A673 (cell line): ENCODE measurements around the gene RDH13. TPM values are rescaled to one million over a fixed set of nuclear protein-coding genes. Genes with fewer than 3 reads are reported as not detected.

ENCODE experiments used
- Bru-seq: library from RNA; stranded (reverse); fragments of 400-500 nt; gene quantifications from one replicate; lab custom pipeline; 2021; lab: Mats Ljungman, UMichigan
- BruChase-seq, 2 experiments: library from RNA; stranded (reverse); fragments of 400-500 nt; gene quantifications; one replicate each; lab custom pipeline; 2021; lab: Mats Ljungman, UMichigan
- BruUV-seq: library from RNA; stranded (reverse); fragments of 400-500 nt; replicated peaks from 2 replicates; lab custom pipeline; 2021; lab: Mats Ljungman, UMichigan
- CTCF ChIA-PET: fragments of 300-600 bp; sonication (Branson Sonifier 250); formaldehyde crosslinking; loops from one replicate; lab custom pipeline; 2022; ENCODE audit warnings: antibody characterized with exemption; lab: Charles Lee
- POLR2A ChIA-PET: fragments of 300-600 bp; sonication (Branson Sonifier 250); formaldehyde crosslinking; loops from one replicate; lab custom pipeline; 2022; ENCODE audit warnings: antibody characterized with exemption; ENCODE audit not compliant: low non-redundant PET; lab: Charles Lee
- DNase-seq: peaks from one replicate; pipeline ENCODE4 v3.0.0-alpha.2; 2015; ENCODE audit warnings: low spot score
- H3K27ac ChIP-seq: fragments of 200-600 bp; sonication (generic); 2 replicates; pipeline ENCODE4 v1.5.1; 2016; ENCODE audit warnings: mixed run types, low read depth, mild to moderate bottlenecking, mixed read lengths, antibody characterized with exemption, low read length; ENCODE audit not compliant: poor library complexity, severe bottlenecking
- H3K27me3 ChIP-seq: fragments of 200-600 bp; sonication (generic); replicated peaks from 2 replicates; pipeline ENCODE4 v1.6.1; 2017; ENCODE audit warnings: mixed run types, low read depth, mild to moderate bottlenecking, mixed read lengths, antibody characterized with exemption, low read length; ENCODE audit not compliant: insufficient read depth, poor library complexity
- H3K36me3 ChIP-seq: fragments of 200-600 bp; sonication (generic); 2 replicates; pipeline ENCODE4 v1.6.1; 2016; ENCODE audit warnings: mixed run types, mild to moderate bottlenecking, mixed read lengths, antibody characterized with exemption, low read length; ENCODE audit not compliant: insufficient read depth, poor library complexity, severe bottlenecking
- H3K4me1 ChIP-seq: fragments of 200-600 bp; sonication (generic); 2 replicates; pipeline ENCODE4 v1.6.1; 2017; ENCODE audit warnings: mixed run types, mild to moderate bottlenecking, mixed read lengths, antibody characterized with exemption, low read length; ENCODE audit not compliant: insufficient read depth, poor library complexity, severe bottlenecking
- H3K4me3 ChIP-seq: fragments of 200-600 bp; sonication (generic); 2 replicates; pipeline ENCODE4 v1.5.1; 2016; ENCODE audit warnings: low read depth, mixed run types, mild to moderate bottlenecking, mixed read lengths, low read length; ENCODE audit not compliant: poor library complexity, severe bottlenecking
- H3K9me3 ChIP-seq: fragments of 200-600 bp; sonication (generic); 2 replicates; pipeline ENCODE4 v1.6.1; 2016; ENCODE audit warnings: mixed run types, low read depth, mild to moderate bottlenecking, mixed read lengths, antibody characterized with exemption, low read length; ENCODE audit not compliant: poor library complexity, severe bottlenecking
- CTCF ChIP-seq: fragments of 300-800, 200-600 bp; sonication (generic); conservative IDR thresholded peaks from 2 replicates; pipeline ENCODE4 v1.5.1; 2017; ENCODE audit warnings: low read depth, mild to moderate bottlenecking, antibody characterized with exemption, low read length, moderate library complexity, mixed read lengths
- EZH2 ChIP-seq: fragments of 200-600 bp; sonication (generic); IDR thresholded peaks from 2 replicates; pipeline ENCODE4 v1.6.1; 2017; ENCODE audit warnings: borderline replicate concordance, low read depth, mild to moderate bottlenecking, mixed read lengths, antibody characterized with exemption, low read length; ENCODE audit not compliant: poor library complexity, severe bottlenecking
- intact Hi-C: fragments of 100-400 bp; cut with micrococcal nuclease; formaldehyde crosslinking; loops from one replicate; pipeline ENCODE4 v1.10.0; 2022; ENCODE audit not compliant: unreplicated experiment
- long read RNA-seq: library from polyadenylated mRNA; stranded (forward); transcript quantifications from one replicate; pipeline ENCODE4 v2.0.0, GENCODE V29; 2022
- total RNA-seq: library from RNA; stranded (reverse); gene quantifications from 2 replicates; pipeline ENCODE4 v1.2.3, GENCODE V29; 2021

The RDH13 gene, protein sequence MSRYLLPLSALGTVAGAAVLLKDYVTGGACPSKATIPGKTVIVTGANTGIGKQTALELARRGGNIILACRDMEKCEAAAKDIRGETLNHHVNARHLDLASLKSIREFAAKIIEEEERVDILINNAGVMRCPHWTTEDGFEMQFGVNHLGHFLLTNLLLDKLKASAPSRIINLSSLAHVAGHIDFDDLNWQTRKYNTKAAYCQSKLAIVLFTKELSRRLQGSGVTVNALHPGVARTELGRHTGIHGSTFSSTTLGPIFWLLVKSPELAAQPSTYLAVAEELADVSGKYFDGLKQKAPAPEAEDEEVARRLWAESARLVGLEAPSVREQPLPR
- total RNA-seq (19.0 and 24.4 TPM in 2 replicates), Bru-seq, nascent RNA (percentile 44 among the genes with signal in this experiment), BruChase-seq, experiment 1, labeled RNA remaining after a 2-hour chase (percentile 44 among the genes with signal in this experiment), BruChase-seq, experiment 2, labeled RNA remaining after a 6-hour chase (percentile 43 among the genes with signal in this experiment)
- long read RNA-seq, transcript RDH13-223 (7 exons, 1,931 nt), result major isoform, 14 of 19 reads
- long read RNA-seq, partial matches to known transcripts, result 4 of 19 reads
- long read RNA-seq, other reads (novel, unspliced or antisense), result 1 of 19 reads

DNA sequence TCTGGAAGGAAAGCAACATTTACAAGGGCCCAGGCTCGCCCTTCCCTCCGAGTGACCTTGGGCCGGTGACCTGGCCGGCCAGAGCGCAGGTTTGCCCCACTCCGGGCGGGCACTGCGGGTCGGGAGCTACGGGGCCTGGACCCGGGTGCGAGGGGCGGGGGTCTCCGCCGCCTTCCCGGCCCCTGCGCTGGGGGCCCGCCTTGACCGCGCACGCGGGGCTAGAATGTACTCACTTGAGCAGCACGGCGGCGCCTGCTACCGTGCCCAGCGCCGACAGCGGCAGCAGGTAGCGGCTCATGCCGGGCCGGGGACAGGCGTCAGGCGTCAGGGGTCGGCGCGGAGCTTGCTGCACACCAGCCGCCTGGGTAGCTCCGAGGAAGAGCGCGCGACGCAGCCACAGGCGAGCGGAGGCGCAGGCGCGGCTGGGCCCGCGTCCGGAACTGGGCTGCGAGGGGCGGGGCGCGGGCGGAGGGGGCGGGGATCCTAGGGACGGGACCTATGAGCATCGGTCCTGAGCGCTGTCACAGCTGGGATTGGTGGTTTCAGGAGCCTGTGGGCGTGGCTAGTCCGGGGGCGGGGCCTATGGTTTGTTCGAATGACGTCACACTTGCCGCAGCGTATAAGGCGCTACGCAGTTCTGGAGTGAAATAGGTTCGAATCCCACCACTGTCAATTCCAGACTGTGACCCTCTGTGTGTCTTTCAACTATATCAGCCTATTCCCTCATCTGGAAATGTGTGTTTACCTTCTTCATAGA, at the start of gene RDH13:
Gene RDH13 (minus strand): TSS at position 414 of the 757 bp plus-strand sequence. CDS start 116 bp downstream, at position 298.
- CTCF ChIA-PET, result interaction anchor here (0.6 to 0.8 kb wide), 2 partner anchors 17 to 22 kb away, joined by 4 to 6 read pairs; no protein-coding TSS in a partner anchor
- intact Hi-C loops, result no loop called here
- Histone ChIP-seq H3K27me3 (peaks cover 24% of the 10 kb centered on the region), H3K27ac (peak within 1 kb of the TSS; percentile 84), H3K4me3 (peak within 1 kb of the TSS; percentile 97), H3K9me3 (no peaks in the 10 kb centered on the region), H3K4me1 (no peaks in the 10 kb centered on the region), H3K36me3 (peaks cover 12% of the 10 kb centered on the region)
- peak; percentile 97 for DNase-seq
- BruUV-seq, result no TSS peak
- POLR2A ChIA-PET, result interaction anchor here (0.6 kb wide), 1 partner anchor 11 kb away, joined by 3 read pairs; no protein-coding TSS in a partner anchor
- TF ChIP-seq CTCF, result no peak
- TF ChIP-seq EZH2, result no peak

GRCh38 chr19:55112246-55112776, 49.4 kb upstream of the RDH13 start:
- TF ChIP-seq EZH2 (no peak), CTCF (no peak)
- no TSS peak for BruUV-seq
- ChIA-PET CTCF (no interaction called here), POLR2A (no interaction called here)
- no peak overlapping the region for H3K4me3 ChIP-seq
- H3K9me3 ChIP-seq, result no peaks in the 10 kb centered on the region
- intact Hi-C loops, result no loop called here
- no peak overlapping the region for H3K27ac ChIP-seq
- H3K36me3 ChIP-seq, result peaks cover 2% of the 10 kb centered on the region
- no peak for DNase-seq
- H3K27me3 ChIP-seq, result no peaks in the 10 kb centered on the region
- H3K4me1 ChIP-seq, result peaks cover 8% of the 10 kb centered on the region

GRCh38 chr19:55111238-55111831, 48.4 kb upstream of the RDH13 start:
- TF ChIP-seq EZH2 (no peak), CTCF (no peak)
- ChIA-PET POLR2A (no interaction called here), CTCF (no interaction called here)
- Histone ChIP-seq H3K27ac (no peak overlapping the region), H3K9me3 (no peaks in the 10 kb centered on the region), H3K4me1 (peaks cover 8% of the 10 kb centered on the region), H3K36me3 (peaks cover 2% of the 10 kb centered on the region), H3K27me3 (no peaks in the 10 kb centered on the region), H3K4me3 (no peak overlapping the region)
- intact Hi-C loops, result no loop called here
- BruUV-seq, result no TSS peak
- DNase-seq, result no peak
